Neuronal stem cell (in vitro differentiated cells): ENCODE measurements around the gene EHMT1.

Experiments used
- DNase-seq: peaks from one replicate; pipeline ENCODE4 v3.0.0-alpha.2; 2013; ENCODE audit warnings: low spot score
- H2AFZ ChIP-seq: one replicate; pipeline ENCODE4 v1.6.1; 2013; ENCODE audit warnings: mild to moderate bottlenecking, low read length, inconsistent platforms
- H2AK5ac ChIP-seq: 2 replicates; pipeline ENCODE4 v1.6.1; 2013; ENCODE audit warnings: low read depth, mild to moderate bottlenecking, inconsistent platforms, low read length, moderate library complexity, mixed read lengths
- H2BK120ac ChIP-seq: 2 replicates; pipeline ENCODE4 v1.6.1; 2013; ENCODE audit warnings: low read depth, mild to moderate bottlenecking, inconsistent platforms, low read length, moderate library complexity, mixed read lengths
- H2BK12ac ChIP-seq: one replicate; pipeline ENCODE4 v1.6.1; 2013; ENCODE audit warnings: low read length, inconsistent platforms
- H2BK15ac ChIP-seq: 2 replicates; pipeline ENCODE4 v1.6.1; 2013; ENCODE audit warnings: mild to moderate bottlenecking, low read length, inconsistent platforms, mixed read lengths
- H2BK5ac ChIP-seq: one replicate; pipeline ENCODE4 v1.6.1; 2013; ENCODE audit warnings: inconsistent platforms, mild to moderate bottlenecking, low read length, moderate library complexity
- H3K14ac ChIP-seq: one replicate; pipeline ENCODE4 v1.6.1; 2013; ENCODE audit warnings: low read length, inconsistent platforms
- H3K18ac ChIP-seq: 2 replicates; pipeline ENCODE4 v1.6.1; 2013; ENCODE audit warnings: low read length, inconsistent platforms
- H3K23ac ChIP-seq: 2 replicates; pipeline ENCODE4 v1.6.1; 2013; ENCODE audit warnings: low read depth, mild to moderate bottlenecking, mixed read lengths, low read length, inconsistent platforms; ENCODE audit not compliant: poor library complexity
- H3K27ac ChIP-seq: replicated peaks from 3 replicates; pipeline ENCODE4 v1.5.1; 2013; ENCODE audit warnings: low read length, inconsistent platforms
- H3K27me3 ChIP-seq, 3 experiments: 2 replicates each; pipeline ENCODE4 v1.6.1; 2013; ENCODE audit warnings: low read length in 3 of 3, mild to moderate bottlenecking in 2 of 3, inconsistent platforms in 1 of 3, low read depth in 1 of 3, mixed read lengths in 1 of 3, moderate library complexity in 1 of 3; ENCODE audit not compliant: control insufficient read depth in 3 of 3, insufficient read depth in 3 of 3
- H3K36me3 ChIP-seq, 2 donors: replicated peaks in 1 of 2; 2 replicates each; pipeline ENCODE4 v1.6.1; 2013; ENCODE audit warnings: low read length in 2 of 2; ENCODE audit not compliant: control insufficient read depth in 2 of 2, insufficient read depth in 2 of 2
- H3K4ac ChIP-seq: 2 replicates; pipeline ENCODE4 v1.6.1; 2013; ENCODE audit warnings: inconsistent platforms, mild to moderate bottlenecking, low read length, moderate library complexity
- H3K4me1 ChIP-seq, 2 donors: 1 replicate in 1 of 2; 2 replicates in 1 of 2; pipeline ENCODE4 v1.6.1; 2013; ENCODE audit warnings: low read length in 2 of 2, low read depth in 1 of 2; ENCODE audit not compliant: control insufficient read depth in 2 of 2, insufficient read depth in 1 of 2
- H3K4me2 ChIP-seq: one replicate; pipeline ENCODE4 v1.6.1; 2013; ENCODE audit warnings: mild to moderate bottlenecking, low read length, inconsistent platforms; ENCODE audit not compliant: insufficient read depth, poor library complexity, severe bottlenecking
- H3K4me3 ChIP-seq, 2 donors: 2 replicates each; pipeline ENCODE4 v1.5.1; 2013; ENCODE audit warnings: low read length in 2 of 2, mild to moderate bottlenecking in 2 of 2, inconsistent platforms in 1 of 2, moderate library complexity in 1 of 2
- H3K79me1 ChIP-seq: one replicate; pipeline ENCODE4 v1.6.1; 2013; ENCODE audit warnings: low read depth, mild to moderate bottlenecking, inconsistent platforms, low read length, moderate library complexity
- H3K9ac ChIP-seq: one replicate; pipeline ENCODE4 v1.6.1; 2013; ENCODE audit warnings: mild to moderate bottlenecking, low read depth, low read length, inconsistent platforms; ENCODE audit not compliant: poor library complexity
- H3K9me3 ChIP-seq, 2 donors: replicated peaks in 1 of 2; 2 replicates each; pipeline versions ENCODE3 to v1.6.1; 2013; ENCODE audit warnings: low read length in 2 of 2, mild to moderate bottlenecking in 2 of 2, inconsistent platforms in 1 of 2, low read depth in 1 of 2, mixed read lengths in 1 of 2, moderate library complexity in 1 of 2; ENCODE audit not compliant: control insufficient read depth in 2 of 2, insufficient read depth in 1 of 2
- H4K8ac ChIP-seq: one replicate; pipeline ENCODE4 v1.6.1; 2013; ENCODE audit warnings: low read depth, mild to moderate bottlenecking, inconsistent platforms, low read length, moderate library complexity
- H4K91ac ChIP-seq: one replicate; pipeline ENCODE4 v1.6.1; 2013; ENCODE audit warnings: low read length, low read depth, mild to moderate bottlenecking, inconsistent platforms; ENCODE audit not compliant: poor library complexity
- WGBS, 2 donors: extraction: QIAGEN DNeasy Blood & Tissue Kit; methylation state at CpG; one replicate each; pipeline ENCODE4 v1.1.7; 2013; ENCODE audit warnings: missing lambda C conversion rate in 2 of 2, mixed read lengths in 1 of 2; ENCODE audit not compliant: insufficient read length in 2 of 2, insufficient replicate concordance in 1 of 2; ENCODE audit errors: extremely low coverage in 2 of 2; 5-methylcytosine and 5-hydroxymethylcytosine counted together

The EHMT1 gene

GRCh38 chr9:137832830-137833590, 214.2 kb downstream of the EHMT1 start:
- peak overlapping the region; percentile 60 for H3K9ac ChIP-seq
- no peak overlapping the region for H3K4me3 ChIP-seq
- H3K79me1 ChIP-seq: peaks cover 8% of the 10 kb centered on the region
- H3K36me3 ChIP-seq: peaks cover 34 to 94% of the 10 kb centered on the region in 2 donors
- no peak overlapping the region for H3K4ac ChIP-seq
- DNase-seq: no peak
- no peak overlapping the region for H2BK12ac ChIP-seq
- H2AK5ac ChIP-seq: no peak overlapping the region
- no peak overlapping the region for H3K4me2 ChIP-seq
- no peak overlapping the region for H3K14ac ChIP-seq
- no CpG with 5 or more reads among the region's 44 CpGs for WGBS, 2 donors
- H2BK15ac ChIP-seq: no peak overlapping the region
- H2BK120ac ChIP-seq: no peak overlapping the region
- H3K18ac ChIP-seq: no peak overlapping the region
- H2AFZ ChIP-seq: no peak overlapping the region
- no peak overlapping the region for H4K8ac ChIP-seq
- no peaks in the 10 kb centered on the region for H3K27me3 ChIP-seq
- no peaks in the 10 kb centered on the region for H3K9me3 ChIP-seq
- H3K27ac ChIP-seq: no peak overlapping the region
- H4K91ac ChIP-seq: no peak overlapping the region
- no peak overlapping the region for H3K23ac ChIP-seq
- peak overlapping the region; percentile 13 for H2BK5ac ChIP-seq
- peaks cover 0 to 4% of the 10 kb centered on the region in 2 donors for H3K4me1 ChIP-seq

GRCh38 chr9:137833721-137834613, 215.2 kb downstream of the EHMT1 start:
- DNase-seq: no peak
- Histone ChIP-seq H2AK5ac (no peak overlapping the region), H3K4me1 (peaks cover 0 to 4% of the 10 kb centered on the region in 2 donors), H2BK12ac (no peak overlapping the region), H3K79me1 (peaks cover 5% of the 10 kb centered on the region), H3K23ac (no peak overlapping the region), H2BK15ac (no peak overlapping the region), H3K27me3 (no peaks in the 10 kb centered on the region), H3K4me3 (no peak overlapping the region), H3K9me3 (peaks cover 0 to 3% of the 10 kb centered on the region in 2 donors), H3K4me2 (no peak overlapping the region), H3K36me3 (peaks cover 34 to 84% of the 10 kb centered on the region in 2 donors), H2BK120ac (no peak overlapping the region), H2BK5ac (no peak overlapping the region), H3K14ac (peak overlapping the region; percentile 56), H4K91ac (no peak overlapping the region), H3K27ac (no peak overlapping the region), H3K18ac (no peak overlapping the region), H3K9ac (no peak overlapping the region), H4K8ac (no peak overlapping the region), H3K4ac (no peak overlapping the region), H2AFZ (no peak overlapping the region)
- WGBS, 2 donors: no CpG with 5 or more reads among the region's 73 CpGs

- H3K27me3 ChIP-seq: no peaks in the 10 kb centered on the region
- H2BK5ac ChIP-seq: no peak overlapping the region
- H2BK15ac ChIP-seq: no peak overlapping the region
- no peak overlapping the region for H2BK120ac ChIP-seq
- WGBS, 2 donors: no CpG with 5 or more reads among the region's 66 CpGs
- H3K27ac ChIP-seq: no peak overlapping the region
- H2AK5ac ChIP-seq: no peak overlapping the region
- peaks cover 32 to 74% of the 10 kb centered on the region in 2 donors for H3K36me3 ChIP-seq
- no peak overlapping the region for H2BK12ac ChIP-seq
- peak overlapping the region; percentile 20 for H3K23ac ChIP-seq
- H3K4me3 ChIP-seq: no peak overlapping the region
- H3K9me3 ChIP-seq: peaks cover 0 to 3% of the 10 kb centered on the region in 2 donors
- no peak overlapping the region for H3K18ac ChIP-seq
- H3K4ac ChIP-seq: no peak overlapping the region
- no peak for DNase-seq
- no peak overlapping the region for H2AFZ ChIP-seq
- no peak overlapping the region for H3K9ac ChIP-seq
- H4K8ac ChIP-seq: no peak overlapping the region
- no peak overlapping the region for H4K91ac ChIP-seq
- H3K4me1 ChIP-seq: peaks cover 0 to 4% of the 10 kb centered on the region in 2 donors
- H3K79me1 ChIP-seq: peaks cover 5% of the 10 kb centered on the region
- no peak overlapping the region for H3K14ac ChIP-seq
- no peak overlapping the region for H3K4me2 ChIP-seq
Observed at GRCh38 chr9:137834846-137835546, 216.2 kb downstream of the EHMT1 start.
